COR-L47 (cell line): Measurements from ENCODE around the gene NAA20.

Experiments
- DNase-seq: peaks from one replicate; lab custom pipeline; 2025; lab: John Stamatoyannopoulos, UW

NAA20 gene

GRCh38 chr20:20076297-20077065, 59.3 kb downstream of the NAA20 start:
- no peak for DNase-seq

DNA sequence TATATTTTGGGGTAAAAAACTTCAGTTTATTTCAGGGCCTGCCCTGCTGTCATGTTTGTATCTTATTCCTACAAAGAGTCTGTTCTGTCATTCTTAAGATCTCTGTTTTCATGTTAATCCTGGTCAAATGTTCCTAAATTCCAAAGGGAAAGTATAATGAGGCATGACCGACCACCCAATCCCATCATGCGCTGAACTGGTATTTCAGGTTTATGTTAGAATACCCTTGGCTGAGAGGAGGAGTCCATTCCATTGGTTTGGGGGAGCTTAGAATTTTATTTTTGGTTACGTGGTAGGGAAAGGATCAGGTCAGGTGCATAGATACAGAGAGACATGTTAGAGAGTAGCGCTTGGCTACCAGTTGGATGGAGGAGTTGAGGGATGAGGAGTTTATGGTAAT, 60.9 kb downstream of the NAA20 start:
- DNase-seq = no peak

DNA sequence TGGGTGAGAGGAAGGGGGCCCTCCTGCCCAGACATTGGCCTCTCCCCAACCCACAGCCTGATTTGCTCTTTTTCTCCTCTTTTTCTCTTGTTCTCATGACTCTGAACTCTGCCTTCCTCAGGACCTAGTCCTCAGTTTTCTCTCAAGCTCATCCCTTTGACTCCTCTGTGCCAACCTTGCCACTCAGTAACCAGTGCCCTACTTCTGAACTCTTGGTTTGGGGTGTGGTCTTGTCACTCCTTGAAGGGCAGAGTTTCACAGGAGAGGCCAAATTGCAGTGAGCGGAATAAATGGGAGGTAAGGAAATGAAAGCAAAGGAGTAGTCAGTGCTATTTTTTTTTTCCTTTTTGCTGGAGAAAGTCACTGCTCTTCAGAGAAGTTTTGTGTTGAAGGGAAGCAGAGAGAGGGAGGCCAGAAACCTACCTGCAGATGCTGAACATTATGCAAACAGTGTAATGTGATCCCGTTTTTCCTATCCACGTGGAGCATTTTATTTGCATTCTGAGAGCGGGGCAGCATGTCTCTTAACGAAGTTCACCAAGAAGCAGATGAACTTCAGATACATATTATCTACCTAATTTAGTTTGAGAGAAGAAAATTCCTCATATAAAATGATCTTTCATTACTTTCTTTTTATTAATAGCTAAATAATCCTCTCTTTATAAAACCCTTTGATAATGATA, 62.1 kb downstream of the NAA20 start:
- DNase-seq = peak; percentile 13
